MCF 10A (cell line): ENCODE measurements around the gene BHLHA15. TPM values are rescaled to one million over a fixed set of nuclear protein-coding genes. Genes with fewer than 3 reads are reported as not detected.

ENCODE experiments used
- BruUV-seq: library from RNA; stranded (reverse); fragments of 400-500 nt; replicated peaks from 2 replicates; lab custom pipeline; 2021; lab: Mats Ljungman, UMichigan
- CTCF ChIA-PET: fragments of 300-600 bp; sonication (Branson Sonifier 250); formaldehyde crosslinking; extraction: SDS; loops from one replicate; lab custom pipeline; 2021; ENCODE audit warnings: antibody characterized with exemption, inconsistent platforms; lab: Yijun Ruan, JAX
- POLR2A ChIA-PET: fragments of 300-600, 350-650 bp; sonication (Branson Sonifier 250); formaldehyde crosslinking; extraction: SDS; loops from one replicate; lab custom pipeline; 2020; ENCODE audit warnings: antibody characterized with exemption, inconsistent platforms; lab: Yijun Ruan, JAX
- DNase-seq: peaks from one replicate; pipeline ENCODE4 v3.0.0-alpha.2; 2018; ENCODE audit not compliant: unreplicated experiment
- H3K27ac Mint-ChIP-seq: one replicate; pipeline ENCODE4 v1.8.0; 2022; ENCODE audit warnings: mild to moderate bottlenecking, low read depth, mixed read lengths; ENCODE audit not compliant: unreplicated experiment
- H3K27me3 Mint-ChIP-seq: one replicate; pipeline ENCODE4 v1.8.0; 2022; ENCODE audit warnings: mixed read lengths; ENCODE audit not compliant: insufficient read depth, unreplicated experiment
- H3K36me3 Mint-ChIP-seq: one replicate; pipeline ENCODE4 v1.8.0; 2022; ENCODE audit warnings: mild to moderate bottlenecking, moderate library complexity, mixed read lengths; ENCODE audit not compliant: insufficient read depth, unreplicated experiment
- H3K4me1 Mint-ChIP-seq: one replicate; pipeline ENCODE4 v1.8.0; 2022; ENCODE audit warnings: mixed read lengths; ENCODE audit not compliant: insufficient read depth, unreplicated experiment
- H3K4me3 Mint-ChIP-seq: one replicate; pipeline ENCODE4 v1.8.0; 2022; ENCODE audit warnings: mild to moderate bottlenecking, moderate library complexity, mixed read lengths; ENCODE audit not compliant: unreplicated experiment
- H3K9me3 Mint-ChIP-seq: one replicate; pipeline ENCODE4 v1.8.0; 2022; ENCODE audit warnings: mixed read lengths; ENCODE audit not compliant: unreplicated experiment
- CTCF ChIP-seq: fragments of 200-600 bp; IDR thresholded peaks from one replicate; pipeline ENCODE4 v1.8.0; 2022; ENCODE audit warnings: antibody characterized with exemption, mild to moderate bottlenecking; ENCODE audit not compliant: unreplicated experiment
- intact Hi-C: fragments of 100-400 bp; cut with micrococcal nuclease; formaldehyde crosslinking; loops from 2 replicates; pipeline ENCODE4 v1.14.1; 2022
- total RNA-seq: library from RNA; stranded (reverse); gene quantifications from 2 replicates; pipeline ENCODE4 v1.2.3, GENCODE V29; 2022

BHLHA15 gene
- total RNA-seq, 1 experiment from 2014 or later, result 3.2 TPM

- TF ChIP-seq CTCF, result no peak
- Mint-ChIP-seq H3K36me3 (peaks cover 4% of the 10 kb centered on the region), H3K4me1 (peaks cover 5% of the 10 kb centered on the region), H3K9me3 (no peaks in the 10 kb centered on the region), H3K4me3 (no peak overlapping the region), H3K27ac (no peak overlapping the region), H3K27me3 (no peaks in the 10 kb centered on the region)
- CTCF ChIA-PET, result interaction anchor here (1.0 to 1.3 kb wide), 2 partner anchors 80 to 154 kb away, joined by 3 to 4 read pairs; no protein-coding TSS in a partner anchor
- BruUV-seq, result no TSS peak
- no peak for DNase-seq
- POLR2A ChIA-PET, result no interaction called here
- intact Hi-C loops, result no loop called here
These were observed 36.9 kb downstream of the BHLHA15 start for GRCh38 chr7:98248156-98248555.

- Mint-ChIP-seq H3K36me3 (peaks cover 5% of the 10 kb centered on the region), H3K9me3 (no peaks in the 10 kb centered on the region), H3K27me3 (no peaks in the 10 kb centered on the region), H3K27ac (no peak overlapping the region), H3K4me1 (peaks cover 5% of the 10 kb centered on the region), H3K4me3 (no peak overlapping the region)
- TF ChIP-seq CTCF, result no peak
- CTCF ChIA-PET, result interaction anchor here (0.5 to 1.0 kb wide), 3 partner anchors 8 to 207 kb away, joined by 3 read pairs; no protein-coding TSS in a partner anchor
- POLR2A ChIA-PET, result no interaction called here
- intact Hi-C loops, result no loop called here
- DNase-seq, result no peak
- no TSS peak for BruUV-seq
These were observed 37.9 kb downstream of the BHLHA15 start for GRCh38 chr7:98249106-98249505.

GRCh38 chr7:98250789-98251188 lies 39.5 kb downstream of the BHLHA15 start:
- ChIA-PET POLR2A (interaction anchor here (0.7 to 3.5 kb wide), 8 partner anchors 11 to 82 kb away, joined by 3 to 16 read pairs (median 4); no protein-coding TSS in a partner anchor), CTCF (interaction anchor here (0.7 to 1.9 kb wide), 5 partner anchors 9 to 592 kb away, joined by 3 to 6 read pairs (median 3); no protein-coding TSS in a partner anchor)
- H3K27me3 Mint-ChIP-seq, result no peaks in the 10 kb centered on the region
- BruUV-seq, result TSS peak; percentile 62
- H3K4me3 Mint-ChIP-seq, result peak overlapping the region; percentile 100
- peaks cover 5% of the 10 kb centered on the region for H3K4me1 Mint-ChIP-seq
- H3K9me3 Mint-ChIP-seq, result no peaks in the 10 kb centered on the region
- no peak for DNase-seq
- TF ChIP-seq CTCF, result no peak
- peaks cover 5% of the 10 kb centered on the region for H3K36me3 Mint-ChIP-seq
- no peak overlapping the region for H3K27ac Mint-ChIP-seq
- intact Hi-C loops, result no loop called here

GRCh38 chr7:98251231-98251600 lies 40.0 kb downstream of the BHLHA15 start:
- no peak for TF ChIP-seq CTCF
- Mint-ChIP-seq H3K27me3 (no peaks in the 10 kb centered on the region), H3K36me3 (peaks cover 6% of the 10 kb centered on the region), H3K9me3 (no peaks in the 10 kb centered on the region), H3K4me1 (peaks cover 5% of the 10 kb centered on the region), H3K4me3 (peak overlapping the region; percentile 100), H3K27ac (no peak overlapping the region)
- POLR2A ChIA-PET, result interaction anchor here (0.6 to 3.5 kb wide), 8 partner anchors 11 to 656 kb away, joined by 3 to 16 read pairs (median 4); no protein-coding TSS in a partner anchor
- intact Hi-C loops, result no loop called here
- no peak for DNase-seq
- BruUV-seq, result no TSS peak
- CTCF ChIA-PET, result interaction anchor here (0.7 to 1.9 kb wide), 5 partner anchors 8 to 592 kb away, joined by 3 to 6 read pairs (median 3); no protein-coding TSS in a partner anchor
